Gastrocnemius medialis (tissue), 4 donors: ENCODE data around the gene RGL3.

Experiments
- POLR2A ChIP-seq, 2 donors: fragments of 450-650 bp; IDR thresholded peaks; one replicate each; pipeline ENCODE4 v1.6.1; 2017; ENCODE audit warnings: antibody characterized with exemption in 2 of 2, mild to moderate bottlenecking in 2 of 2, moderate library complexity in 2 of 2
- TF ChIP-seq, protein P1 (sequence below), 5 experiments: fragments of 450-650 bp in 3 of 5; fragments of 200-600 bp in 2 of 5; sonication (generic) in 2 of 5; IDR thresholded peaks in 4 of 5; conservative IDR thresholded peaks in 1 of 5; 1 replicate in 4 of 5; 2 replicates in 1 of 5; pipeline ENCODE4 v1.5.1; 2016 to 2019; ENCODE audit warnings: antibody characterized with exemption in 5 of 5, mild to moderate bottlenecking in 3 of 5, moderate library complexity in 3 of 5

DNA sequence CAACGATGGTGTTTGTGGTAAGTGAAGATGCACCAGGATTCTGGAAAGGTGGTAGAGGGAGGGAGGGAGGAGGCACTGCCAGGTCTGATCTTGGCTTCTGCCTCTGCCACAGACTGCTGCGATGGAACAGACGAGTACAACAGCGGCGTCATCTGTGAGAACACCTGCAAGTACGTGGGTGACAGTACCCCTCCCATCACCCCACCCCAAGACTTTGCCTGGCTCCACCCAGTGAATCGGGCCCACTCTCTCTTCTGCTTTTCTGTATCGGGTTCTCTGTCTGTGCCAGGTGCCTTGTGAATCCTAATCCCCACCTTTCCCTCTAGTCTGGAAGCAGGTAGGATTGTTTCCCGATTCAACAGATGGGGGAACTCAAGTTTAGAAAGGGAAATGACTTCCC lies 18.8 kb upstream of the RGL3 start:
- TF ChIP-seq, protein P1, sequence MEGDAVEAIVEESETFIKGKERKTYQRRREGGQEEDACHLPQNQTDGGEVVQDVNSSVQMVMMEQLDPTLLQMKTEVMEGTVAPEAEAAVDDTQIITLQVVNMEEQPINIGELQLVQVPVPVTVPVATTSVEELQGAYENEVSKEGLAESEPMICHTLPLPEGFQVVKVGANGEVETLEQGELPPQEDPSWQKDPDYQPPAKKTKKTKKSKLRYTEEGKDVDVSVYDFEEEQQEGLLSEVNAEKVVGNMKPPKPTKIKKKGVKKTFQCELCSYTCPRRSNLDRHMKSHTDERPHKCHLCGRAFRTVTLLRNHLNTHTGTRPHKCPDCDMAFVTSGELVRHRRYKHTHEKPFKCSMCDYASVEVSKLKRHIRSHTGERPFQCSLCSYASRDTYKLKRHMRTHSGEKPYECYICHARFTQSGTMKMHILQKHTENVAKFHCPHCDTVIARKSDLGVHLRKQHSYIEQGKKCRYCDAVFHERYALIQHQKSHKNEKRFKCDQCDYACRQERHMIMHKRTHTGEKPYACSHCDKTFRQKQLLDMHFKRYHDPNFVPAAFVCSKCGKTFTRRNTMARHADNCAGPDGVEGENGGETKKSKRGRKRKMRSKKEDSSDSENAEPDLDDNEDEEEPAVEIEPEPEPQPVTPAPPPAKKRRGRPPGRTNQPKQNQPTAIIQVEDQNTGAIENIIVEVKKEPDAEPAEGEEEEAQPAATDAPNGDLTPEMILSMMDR (IDR thresholded peaks at IDR 0.05 in 4 of 5, conservative IDR thresholded peaks at IDR 0.05 in 1 of 5), result no peak
- TF ChIP-seq POLR2A (IDR thresholded peaks at IDR 0.05), result no peak
